Dermis microvascular lymphatic vessel endothelial cell (primary cell): ENCODE results near the gene CABLES2. TPM values are rescaled to one million over a fixed set of nuclear protein-coding genes. Genes with fewer than 3 reads are reported as not detected.
A peak's percentile ranks its signal among the peaks of the same experiment; 100 is the strongest.

Source experiments
- DNase-seq, 2 donors: peaks; one replicate each; pipeline versions ENCODE4 v3.0.0 to v3.0.0-alpha.2; 2010; ENCODE audit warnings: low read depth in 2 of 2
- total RNA-seq: library from RNA; depleted of rRNA; stranded (reverse); fragments of >200 nt; gene quantifications from 2 replicates; pipeline ENCODE4 v1.2.1, GENCODE V29; 2014

CABLES2 gene
- total RNA-seq, 1 donor from 2014 or later: 0.77 TPM

DNA sequence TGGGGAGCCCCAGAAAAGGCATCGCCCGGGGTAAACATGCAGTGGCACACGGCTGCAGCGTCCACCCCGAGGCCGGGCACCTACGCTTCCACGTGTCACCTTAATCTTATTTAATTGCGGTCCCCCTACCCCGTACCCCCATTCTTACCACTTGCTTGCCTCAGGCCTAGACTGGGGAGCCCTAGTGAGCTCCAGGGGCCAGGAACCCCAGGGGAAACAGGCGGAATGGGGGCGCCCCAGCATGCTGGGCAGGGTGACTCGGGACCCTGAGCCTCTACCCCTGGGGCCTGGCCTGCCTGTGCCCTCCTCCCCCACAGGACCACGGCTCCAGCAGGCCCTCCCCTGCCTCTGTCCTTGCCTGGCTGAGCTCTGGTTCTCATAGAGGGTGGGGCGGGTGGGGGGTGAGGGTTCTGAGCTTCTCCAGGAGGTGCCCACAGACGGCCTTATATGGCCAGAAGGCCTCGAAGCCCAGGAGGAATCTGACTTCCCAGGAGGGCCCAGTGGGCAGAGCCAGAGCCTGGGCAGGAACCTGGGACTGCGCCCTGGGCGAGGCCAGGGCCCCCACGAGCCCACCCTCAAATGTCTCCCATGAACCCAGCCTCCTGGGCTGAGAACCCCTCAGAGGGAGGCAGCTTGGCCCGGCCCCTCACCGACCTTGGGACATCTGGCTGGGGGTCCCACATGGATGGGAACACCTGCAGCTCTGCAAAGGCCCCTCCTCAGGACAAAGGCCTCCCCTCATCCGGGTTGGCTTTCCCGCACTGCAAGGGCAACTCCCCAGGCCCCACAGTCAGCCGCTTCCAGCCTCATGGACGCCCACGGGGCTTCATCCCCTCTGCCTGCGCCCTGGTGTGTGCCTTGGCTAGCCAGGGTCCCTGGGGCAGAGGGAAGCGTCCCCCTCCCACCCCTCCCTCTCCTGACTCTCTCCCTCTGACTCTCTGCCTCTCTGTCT lies 34.8 kb downstream of the CABLES2 start:
- DNase-seq: no peak

- no peak for DNase-seq
These were observed 35.5 kb downstream of the CABLES2 start for GRCh38 chr20:62371588-62372041.

GRCh38 chr20:62370807-62371587 lies 36.1 kb downstream of the CABLES2 start:
- no peak for DNase-seq

- no peak for DNase-seq
These were observed 36.8 kb downstream of the CABLES2 start for GRCh38 chr20:62370115-62370806.

DNA sequence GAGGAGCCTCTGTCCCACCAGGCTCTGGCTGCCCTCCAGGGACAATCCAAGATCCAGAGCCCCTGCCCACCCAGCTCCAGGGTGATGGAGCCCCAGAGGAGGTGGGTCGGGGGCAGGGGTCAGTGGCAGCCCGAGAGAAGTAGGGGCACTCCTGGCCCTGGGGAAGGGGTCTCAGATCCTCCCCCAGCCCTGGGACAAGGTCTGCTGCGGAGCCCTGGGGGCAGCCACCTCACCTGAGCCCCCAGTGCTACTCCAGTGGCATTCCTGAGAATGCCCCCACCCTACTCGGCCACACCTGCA lies 37.3 kb downstream of the CABLES2 start:
- no peak for DNase-seq

DNA sequence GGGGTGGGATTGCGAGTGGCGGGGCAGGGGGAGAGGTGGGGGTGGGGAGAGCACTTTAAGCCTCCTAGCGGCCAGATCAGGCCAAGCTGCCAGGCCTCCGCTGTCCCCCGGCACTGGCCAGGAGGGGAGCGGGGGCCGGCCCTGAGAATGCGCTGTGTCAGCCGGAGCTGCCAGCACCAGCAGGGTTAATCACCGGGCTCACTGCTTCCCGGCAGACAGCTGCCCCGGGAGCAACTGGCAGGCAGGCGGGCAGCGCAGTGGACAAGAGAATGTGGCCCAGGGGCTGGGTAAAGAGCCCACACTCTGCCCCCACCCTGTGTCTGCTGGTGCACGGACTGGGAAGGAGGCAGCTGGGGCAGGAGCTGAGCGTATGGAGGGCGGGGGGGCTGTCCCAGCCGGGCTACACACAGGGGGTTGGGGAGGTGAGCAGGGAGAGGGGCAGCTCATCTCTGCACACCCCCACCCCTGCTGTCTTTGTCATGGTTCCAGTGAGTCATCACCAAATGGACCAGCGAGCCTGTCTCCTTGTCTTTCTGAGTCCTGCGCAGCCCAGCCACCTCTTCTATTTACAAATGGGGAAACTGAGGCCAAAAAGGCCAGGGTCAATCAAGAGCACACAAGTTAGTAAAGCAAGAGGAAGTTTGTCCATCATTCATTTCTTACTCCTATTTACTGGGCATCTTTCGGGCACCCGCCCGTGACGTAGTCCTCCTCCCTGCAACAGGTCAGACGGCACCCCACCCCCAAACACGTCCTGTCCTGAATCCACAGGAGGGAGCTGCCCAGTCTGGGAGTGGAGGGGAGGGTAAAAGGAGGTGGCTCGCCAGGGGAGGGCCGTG lies 37.9 kb downstream of the CABLES2 start:
- DNase-seq: peak in 1 of 2 donors; percentile 57

DNA sequence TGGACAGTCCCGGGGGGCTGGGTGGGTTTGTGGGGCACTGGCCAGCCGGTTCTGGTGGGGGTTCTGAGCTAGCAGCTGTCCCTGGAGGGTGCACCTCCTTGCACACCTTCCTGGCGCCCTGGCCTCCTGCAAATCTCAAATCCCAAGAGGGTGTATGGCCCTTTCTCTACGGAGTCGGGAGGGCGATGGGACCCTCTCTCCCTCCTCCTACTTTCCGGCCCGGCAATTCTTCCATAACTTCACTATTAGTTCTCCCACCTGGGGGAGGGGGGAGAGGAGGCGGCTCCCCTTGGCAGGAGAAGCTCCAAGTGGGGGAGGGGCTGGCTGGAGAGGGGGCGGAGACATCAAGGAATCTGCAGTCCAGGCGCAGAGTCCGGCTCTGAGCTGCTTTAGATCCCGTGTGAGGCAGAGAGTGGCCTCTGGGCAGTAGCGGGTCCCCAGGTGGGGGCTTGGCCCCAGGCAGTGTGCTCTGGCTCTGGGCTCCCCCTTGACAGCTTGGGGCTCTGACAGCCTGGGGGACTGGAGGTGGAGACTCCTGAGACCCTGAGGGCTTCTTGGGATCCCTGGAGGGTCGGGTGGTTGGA lies 38.6 kb downstream of the CABLES2 start:
- no peak for DNase-seq

- DNase-seq: no peak
These were observed 39.3 kb downstream of the CABLES2 start for GRCh38 chr20:62367633-62368391.

DNA sequence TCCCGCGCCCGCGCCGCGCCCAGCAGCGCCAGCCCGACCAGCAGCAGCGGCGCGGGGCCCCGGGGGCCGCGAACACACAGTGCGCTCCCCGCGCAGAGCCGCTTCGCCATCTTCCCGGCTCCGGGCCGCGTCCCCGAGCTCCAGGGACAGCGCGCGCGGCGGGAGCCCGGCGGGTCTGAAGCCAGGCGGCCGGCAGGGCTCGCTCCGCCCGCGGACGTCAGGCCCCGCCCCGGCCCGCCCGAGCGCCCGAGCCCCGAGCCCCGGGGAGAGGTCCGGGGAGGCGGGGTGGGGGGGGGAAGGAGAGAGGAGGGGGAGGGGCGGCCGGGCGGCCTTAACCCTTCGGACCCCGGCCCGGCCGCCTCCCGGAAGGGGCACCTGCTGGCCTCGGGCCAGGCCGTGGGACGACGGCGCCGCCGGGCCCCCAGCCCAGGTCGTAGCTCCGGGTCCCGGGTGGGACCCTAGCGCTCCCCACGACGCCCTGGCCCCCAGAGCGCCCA lies 39.9 kb downstream of the CABLES2 start, which contains the start of gene LAMA5:
TSS of gene LAMA5 (minus strand) at position 177 of the 497 bp plus-strand sequence. CDS start at position 110, 67 bp downstream.
- DNase-seq: peak in 1 of 2 donors; percentile 46

DNA sequence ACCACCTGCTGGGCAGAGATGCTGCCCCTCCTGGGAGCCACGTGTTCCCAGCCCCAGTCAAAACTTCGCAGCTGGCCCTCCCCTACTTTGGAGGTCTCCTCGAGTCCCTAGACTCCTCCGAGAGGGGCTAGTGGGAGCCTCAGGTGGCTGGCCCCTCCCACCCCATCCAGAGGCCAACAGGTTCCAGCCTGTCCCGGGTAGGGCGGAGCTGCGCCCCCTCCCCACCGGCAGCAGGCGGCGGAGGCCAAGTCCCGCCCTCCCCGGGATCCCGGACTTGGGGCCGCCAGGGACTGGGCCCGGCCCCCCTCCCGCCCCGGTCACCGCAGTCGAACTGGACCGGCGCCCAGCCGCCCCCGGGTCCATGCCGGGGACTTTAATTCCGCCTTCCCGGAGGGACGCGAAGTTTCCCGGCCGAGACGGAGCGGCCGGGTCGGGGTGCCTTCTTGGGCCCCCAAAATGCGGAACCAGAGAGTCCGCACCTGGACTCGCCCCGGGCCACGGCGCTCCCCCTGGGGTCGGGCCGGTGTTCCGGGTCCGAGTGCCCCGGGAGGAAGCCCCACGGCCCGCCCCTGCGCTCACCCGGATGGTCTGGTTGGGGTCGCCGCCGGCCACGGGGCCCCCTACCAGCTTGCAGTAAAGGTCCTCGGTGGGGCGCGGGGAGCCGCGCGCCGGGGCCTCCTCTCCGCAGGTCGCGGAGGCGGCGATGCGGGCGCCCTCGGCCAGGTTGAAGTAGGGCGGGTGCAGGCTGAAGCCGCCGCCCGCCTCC lies 40.5 kb downstream of the CABLES2 start:
- DNase-seq: peak in 1 of 2 donors; percentile 52

DNA sequence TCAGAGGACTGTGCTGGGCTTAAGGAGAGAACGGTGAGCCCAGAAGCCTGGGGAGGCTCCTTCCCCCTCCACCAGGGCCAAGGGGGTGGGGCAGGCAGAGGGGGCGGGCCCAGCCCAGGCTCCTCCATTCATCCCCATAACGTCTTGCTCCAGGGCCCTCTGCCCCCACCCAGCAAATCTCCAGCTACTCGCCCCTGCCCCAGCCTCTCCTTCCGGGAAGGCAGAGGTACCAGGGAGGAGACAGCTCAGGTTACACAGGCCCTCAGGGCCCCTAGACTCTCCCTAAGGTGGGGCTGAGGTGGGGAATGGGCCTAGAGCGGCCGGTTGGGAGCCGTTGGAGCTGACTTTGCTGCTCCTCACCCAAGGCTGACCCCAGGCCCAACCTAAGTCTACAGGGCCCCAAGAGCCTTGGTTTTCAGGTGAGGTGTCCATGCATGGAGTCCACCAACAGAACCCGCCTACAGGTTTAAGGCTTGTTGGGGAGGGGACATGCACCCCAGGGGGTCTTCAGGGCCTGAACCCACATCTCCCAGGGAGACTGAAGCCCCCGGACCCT lies 41.2 kb downstream of the CABLES2 start:
- no peak for DNase-seq

DNA sequence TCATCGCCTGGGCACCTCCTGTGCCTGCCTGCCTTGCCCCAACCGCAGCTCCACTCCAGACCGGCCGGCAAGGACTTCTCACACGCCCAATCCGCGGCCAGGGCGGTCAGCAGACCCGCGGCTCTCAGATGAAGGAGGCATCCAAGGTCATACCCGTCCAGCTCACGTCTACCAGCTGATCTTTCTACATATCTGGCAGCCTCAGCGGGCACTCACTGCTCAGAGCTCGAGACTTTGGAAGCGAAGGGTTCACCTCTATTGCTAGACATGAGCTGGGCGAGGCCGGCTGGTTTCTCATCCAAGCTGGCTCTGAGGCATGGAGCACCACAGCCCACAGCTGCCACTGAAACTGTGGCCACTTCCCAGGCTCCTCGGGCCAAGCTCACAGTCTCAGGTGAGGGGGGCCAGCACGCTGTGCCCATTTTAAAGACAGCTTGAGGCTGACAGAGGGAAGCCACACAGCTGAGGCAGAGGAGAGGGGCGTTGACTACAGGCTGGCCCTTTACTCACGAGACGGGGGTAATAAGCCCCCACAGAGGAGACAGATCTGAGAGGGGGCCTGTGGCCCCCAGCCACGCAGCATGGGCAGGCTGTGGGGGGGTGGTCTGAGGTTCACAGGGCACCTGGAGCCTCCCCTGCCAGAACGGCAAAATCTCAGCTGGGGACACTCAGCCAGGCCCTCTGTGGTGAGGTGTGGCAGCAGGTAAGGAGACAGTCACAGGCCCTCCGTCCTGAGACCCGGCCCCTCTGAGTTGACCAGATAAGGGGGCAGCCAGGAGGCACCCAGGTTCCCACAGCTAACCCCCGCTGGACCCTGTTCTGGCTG lies 42.0 kb downstream of the CABLES2 start:
- peak in 1 of 2 donors; percentile 47 for DNase-seq

DNA sequence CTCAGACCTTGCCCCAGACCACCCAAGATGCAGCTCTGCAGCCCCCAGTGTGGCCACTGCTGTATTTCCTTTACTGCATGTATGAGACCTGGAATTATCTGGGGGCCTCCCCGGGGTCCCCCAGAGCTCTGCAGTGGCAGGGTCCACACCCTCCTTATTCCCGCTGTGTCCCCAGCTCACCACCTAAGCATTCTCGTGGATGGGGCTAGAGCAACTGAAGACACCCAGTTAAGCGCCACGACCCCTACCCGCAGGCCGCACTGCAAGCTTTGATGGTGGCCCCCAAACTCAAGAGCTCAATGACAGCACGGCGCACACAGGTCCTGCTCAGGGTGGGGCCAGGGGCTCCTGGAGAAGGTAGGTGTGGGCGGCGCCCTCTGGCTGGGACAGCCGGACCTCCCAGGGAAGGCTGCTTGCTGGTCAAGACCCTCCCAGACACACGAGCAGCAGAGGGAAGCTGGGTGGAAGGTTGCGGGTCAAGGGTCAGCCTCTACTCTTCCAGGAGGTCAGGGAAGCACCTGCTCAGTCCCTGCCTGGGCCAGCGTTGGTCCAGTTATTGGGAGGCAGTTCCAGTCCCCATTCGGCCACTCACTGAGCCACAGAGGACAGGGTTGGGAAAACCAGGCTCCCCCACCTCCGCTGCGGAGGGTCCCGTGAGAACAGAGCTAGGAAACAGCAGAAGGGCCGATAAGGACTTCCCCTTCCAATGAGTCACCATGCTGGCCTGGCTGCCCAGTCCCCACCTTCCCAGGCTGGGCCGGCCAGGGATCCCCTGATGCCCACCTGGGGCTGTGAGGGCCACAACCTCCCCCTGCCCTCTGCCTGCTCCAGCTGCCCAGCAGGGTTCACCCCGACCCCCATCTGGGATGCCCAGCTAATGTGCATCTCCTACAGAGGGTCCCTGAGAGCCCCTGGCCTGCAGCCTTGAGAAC lies 42.9 kb downstream of the CABLES2 start:
- DNase-seq: peak; percentile 63 to 91

DNA sequence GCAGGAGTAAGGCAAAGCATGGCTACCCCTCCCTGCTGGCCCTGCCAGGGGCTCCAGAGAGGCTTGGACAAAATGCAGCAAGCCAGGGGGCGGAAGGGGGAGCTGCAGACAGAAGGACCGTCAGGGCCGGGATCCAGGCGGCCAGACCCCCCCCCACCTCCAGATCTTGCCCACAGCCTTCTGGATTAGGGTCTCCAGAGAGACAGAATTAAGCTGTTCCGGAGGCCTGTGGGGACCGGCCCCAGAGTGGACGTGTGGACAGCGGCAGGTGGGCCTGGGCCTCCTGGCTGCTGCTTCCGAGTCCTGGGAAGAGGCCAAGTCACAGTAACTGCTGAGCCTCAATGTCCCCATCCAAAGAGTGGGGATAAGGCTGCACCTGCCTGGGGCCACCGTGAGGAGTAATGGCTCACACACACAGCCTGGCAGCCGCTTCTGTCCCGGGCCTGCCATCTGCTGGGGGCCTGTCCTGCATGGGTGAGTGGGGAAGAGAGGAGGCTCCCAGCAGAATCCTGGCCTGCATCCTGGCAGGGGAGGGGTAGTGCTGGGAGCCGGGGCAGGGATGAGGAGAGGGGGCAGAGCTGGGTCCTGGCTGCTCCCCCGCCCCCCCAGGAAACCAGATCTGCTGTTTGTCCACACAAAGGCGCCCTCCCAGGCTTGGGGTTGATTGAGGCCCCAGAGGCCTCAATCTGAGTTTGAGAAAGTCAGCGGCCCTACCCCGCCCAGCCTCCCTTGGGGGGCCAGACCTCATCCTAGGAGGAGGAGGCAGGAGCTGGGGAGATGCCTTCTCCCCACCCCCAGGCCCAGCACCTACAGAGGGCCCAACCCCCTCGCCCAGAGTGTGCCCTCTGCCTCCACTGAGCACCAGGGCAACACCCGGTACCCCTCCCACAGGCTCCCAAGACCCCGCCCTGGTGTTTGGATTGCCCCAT lies 43.8 kb downstream of the CABLES2 start:
- no peak for DNase-seq

DNA sequence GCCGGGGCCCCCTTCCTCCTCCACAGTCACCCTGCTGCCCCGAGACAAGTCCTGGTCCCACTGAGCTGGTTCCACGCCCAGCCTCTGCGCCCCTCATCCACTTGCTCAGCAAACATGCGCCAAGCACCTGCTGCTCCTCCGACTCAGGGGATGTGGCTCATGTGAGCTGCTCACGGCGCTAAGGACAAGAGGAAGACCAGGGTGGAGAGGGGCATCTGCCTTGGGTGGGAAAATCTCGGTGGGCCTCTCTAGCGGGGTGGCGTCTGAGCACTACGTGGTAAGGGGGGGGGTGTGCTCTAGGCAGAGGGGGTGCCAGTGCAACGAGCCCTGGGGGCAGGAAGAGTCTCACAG lies 44.5 kb downstream of the CABLES2 start:
- no peak for DNase-seq
